Activated naive CD8-positive, alpha-beta T cell treated with anti-CD3 and anti-CD28 coated beads for 36 hours (primary cell): ENCODE measurements around the gene EFCAB8. TPM values are rescaled to one million over a fixed set of nuclear protein-coding genes. Genes with fewer than 3 reads are reported as not detected.
A peak's percentile ranks its signal among the peaks of the same experiment; 100 is the strongest.

ENCODE experiments used
- DNase-seq: peaks from one replicate; pipeline ENCODE4 v3.0.0; 2021
- H3K27ac Mint-ChIP-seq: one replicate; pipeline ENCODE4 v1.8.0; 2022; ENCODE audit warnings: mild to moderate bottlenecking, moderate library complexity, mixed read lengths
- H3K27me3 Mint-ChIP-seq: one replicate; pipeline ENCODE4 v1.8.0; 2022; ENCODE audit warnings: mild to moderate bottlenecking, mixed read lengths
- H3K36me3 Mint-ChIP-seq: one replicate; pipeline ENCODE4 v1.8.0; 2021; ENCODE audit warnings: mild to moderate bottlenecking, mixed read lengths
- H3K4me1 Mint-ChIP-seq: one replicate; pipeline ENCODE4 v1.8.0; 2021; ENCODE audit warnings: mixed read lengths
- H3K4me3 Mint-ChIP-seq: one replicate; pipeline ENCODE4 v1.8.0; 2022; ENCODE audit warnings: mild to moderate bottlenecking, moderate library complexity, mixed read lengths
- H3K9me3 Mint-ChIP-seq: one replicate; pipeline ENCODE4 v1.8.0; 2022; ENCODE audit warnings: mixed read lengths
- total RNA-seq, 2 experiments: library from RNA; stranded (reverse); gene quantifications; one replicate each; pipeline ENCODE4 v1.2.3, GENCODE V29; 2021

EFCAB8 gene
- total RNA-seq, 2 experiments from 2014 or later = 0.27 to 0.56 TPM

DNA sequence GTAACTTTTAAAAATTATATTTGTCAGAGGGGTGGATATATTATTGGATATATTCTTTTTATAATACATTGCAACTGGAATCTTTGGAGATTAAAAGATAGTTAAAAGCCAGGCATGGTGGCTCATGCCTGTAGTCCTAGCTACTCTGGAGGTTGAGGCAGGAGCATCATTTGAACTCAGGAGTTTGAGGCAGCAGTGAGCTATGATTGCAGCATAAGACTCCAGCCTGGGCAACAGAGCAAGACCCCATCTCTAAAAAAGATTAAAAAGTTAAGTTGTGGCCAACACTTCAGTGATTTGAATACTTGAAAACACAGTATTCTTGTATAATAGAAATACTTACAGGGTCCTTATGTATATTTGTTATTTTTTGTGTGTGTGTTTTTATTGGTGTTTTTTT lies 23.8 kb upstream of the EFCAB8 start:
- H3K9me3 Mint-ChIP-seq = no peaks in the 10 kb centered on the region
- no peak overlapping the region for H3K27ac Mint-ChIP-seq
- no peak for DNase-seq
- H3K4me1 Mint-ChIP-seq = peaks cover 36% of the 10 kb centered on the region
- H3K27me3 Mint-ChIP-seq = no peaks in the 10 kb centered on the region
- peaks cover 38% of the 10 kb centered on the region for H3K36me3 Mint-ChIP-seq
- H3K4me3 Mint-ChIP-seq = no peak overlapping the region

GRCh38 chr20:32837157-32837556 lies 21.6 kb upstream of the EFCAB8 start:
- no peaks in the 10 kb centered on the region for H3K9me3 Mint-ChIP-seq
- H3K4me1 Mint-ChIP-seq = peaks cover 30% of the 10 kb centered on the region
- peaks cover 33% of the 10 kb centered on the region for H3K36me3 Mint-ChIP-seq
- H3K4me3 Mint-ChIP-seq = no peak overlapping the region
- H3K27ac Mint-ChIP-seq = no peak overlapping the region
- H3K27me3 Mint-ChIP-seq = no peaks in the 10 kb centered on the region
- DNase-seq = no peak

GRCh38 chr20:32839227-32839981 lies 19.3 kb upstream of the EFCAB8 start:
- peaks cover 32% of the 10 kb centered on the region for H3K36me3 Mint-ChIP-seq
- no peak for DNase-seq

GRCh38 chr20:32839982-32840285 lies 18.8 kb upstream of the EFCAB8 start:
- Mint-ChIP-seq H3K9me3 (no peaks in the 10 kb centered on the region), H3K36me3 (peaks cover 35% of the 10 kb centered on the region), H3K4me3 (no peak overlapping the region), H3K27me3 (no peaks in the 10 kb centered on the region), H3K27ac (no peak overlapping the region), H3K4me1 (peaks cover 25% of the 10 kb centered on the region)
- DNase-seq = no peak

More at GRCh38 chr20:32839227-32839981, 19.3 kb upstream of the EFCAB8 start:
- Mint-ChIP-seq H3K27me3 (no peaks in the 10 kb centered on the region), H3K4me3 (no peak overlapping the region), H3K4me1 (peaks cover 25% of the 10 kb centered on the region), H3K9me3 (no peaks in the 10 kb centered on the region), H3K27ac (peak overlapping the region; percentile 12)

DNA sequence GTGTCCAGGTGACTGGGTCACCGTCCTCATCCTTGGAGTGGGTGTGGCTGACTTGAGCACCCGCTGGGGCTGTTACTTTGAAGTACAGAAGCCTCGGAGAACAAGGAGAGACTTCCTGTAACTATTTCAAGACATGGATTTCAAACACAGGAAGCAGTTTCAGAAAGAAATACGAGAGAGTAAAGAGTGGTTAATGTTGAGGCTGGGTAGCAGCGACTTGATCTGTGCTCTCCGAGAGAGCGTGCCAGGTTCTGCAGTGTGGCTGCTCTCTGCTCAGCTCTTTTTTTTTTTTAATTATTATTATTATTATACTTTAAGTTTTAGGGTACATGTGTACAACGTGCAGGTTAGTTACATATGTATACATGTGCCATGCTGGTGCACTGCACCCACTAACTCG lies 17.5 kb upstream of the EFCAB8 start:
- peak overlapping the region; percentile 73 for H3K27ac Mint-ChIP-seq
- no peaks in the 10 kb centered on the region for H3K27me3 Mint-ChIP-seq
- peaks cover 34% of the 10 kb centered on the region for H3K36me3 Mint-ChIP-seq
- H3K9me3 Mint-ChIP-seq = no peaks in the 10 kb centered on the region
- no peak for DNase-seq
- no peak overlapping the region for H3K4me3 Mint-ChIP-seq
- peaks cover 25% of the 10 kb centered on the region for H3K4me1 Mint-ChIP-seq

DNA sequence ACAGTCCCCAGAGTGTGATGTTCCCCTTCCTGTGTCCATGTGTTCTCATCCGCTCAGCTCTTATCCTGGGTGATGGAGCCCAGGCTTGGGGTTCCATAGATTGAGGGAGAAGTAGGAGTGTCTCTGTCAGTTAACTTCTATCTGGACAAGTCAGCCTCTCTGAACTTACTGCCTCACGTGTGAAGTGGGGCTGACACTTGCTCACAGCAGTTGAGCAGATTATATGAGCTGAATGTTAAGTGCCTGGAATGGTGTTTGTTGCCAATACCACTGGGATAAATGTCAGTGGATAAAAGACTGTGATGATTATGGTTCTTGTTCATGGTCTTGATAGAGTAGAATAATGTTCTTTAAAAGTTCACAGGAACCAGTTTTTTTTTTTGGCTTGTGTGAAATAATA lies 17.1 kb upstream of the EFCAB8 start:
- H3K4me3 Mint-ChIP-seq = no peak overlapping the region
- no peaks in the 10 kb centered on the region for H3K9me3 Mint-ChIP-seq
- DNase-seq = no peak
- peaks cover 24% of the 10 kb centered on the region for H3K4me1 Mint-ChIP-seq
- no peaks in the 10 kb centered on the region for H3K27me3 Mint-ChIP-seq
- H3K36me3 Mint-ChIP-seq = peaks cover 34% of the 10 kb centered on the region
- no peak overlapping the region for H3K27ac Mint-ChIP-seq

DNA sequence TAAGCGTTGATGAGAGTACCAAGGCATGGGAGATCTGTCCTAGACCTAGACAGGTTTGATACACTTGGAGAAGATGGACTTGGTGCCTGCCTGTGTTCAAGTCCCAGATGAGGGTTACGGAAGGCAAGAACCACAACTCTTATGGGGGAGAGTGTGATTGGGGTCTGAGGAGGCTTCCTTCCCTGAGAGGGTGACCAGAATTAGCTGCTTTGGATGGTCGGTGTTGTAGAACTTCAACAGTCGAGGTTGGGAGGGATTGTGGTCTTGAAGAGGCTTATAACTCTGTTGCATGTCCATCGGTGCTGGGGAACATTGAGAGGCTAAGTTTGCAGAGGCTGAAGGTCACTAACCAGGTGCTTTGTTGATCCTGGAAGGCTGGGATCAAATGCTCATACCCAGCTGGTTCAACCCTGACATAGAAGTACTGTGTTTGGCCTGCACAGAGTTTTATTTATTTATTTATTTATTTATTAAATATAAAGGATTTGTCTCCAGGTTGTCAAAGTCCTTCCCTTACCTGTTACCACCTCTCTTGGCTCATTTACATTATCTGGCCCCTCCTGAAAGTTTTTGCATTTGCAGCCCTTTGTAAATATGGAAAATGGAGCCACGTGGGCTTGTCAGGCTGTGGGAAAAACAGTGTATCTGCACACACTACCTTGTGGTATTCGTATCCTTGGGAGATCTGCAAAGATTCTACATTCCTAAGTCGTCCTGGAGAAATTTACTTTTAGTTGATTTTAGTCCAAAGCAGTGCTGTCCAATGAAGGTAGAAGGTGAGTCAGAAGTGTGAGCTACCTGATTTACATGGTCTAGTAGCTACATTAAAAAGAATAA lies 15.8 kb upstream of the EFCAB8 start:
- Mint-ChIP-seq H3K4me3 (no peak overlapping the region), H3K27ac (peak overlapping the region; percentile 3), H3K9me3 (no peaks in the 10 kb centered on the region), H3K4me1 (peaks cover 29% of the 10 kb centered on the region), H3K36me3 (peaks cover 43% of the 10 kb centered on the region), H3K27me3 (no peaks in the 10 kb centered on the region)
- no peak for DNase-seq

DNA sequence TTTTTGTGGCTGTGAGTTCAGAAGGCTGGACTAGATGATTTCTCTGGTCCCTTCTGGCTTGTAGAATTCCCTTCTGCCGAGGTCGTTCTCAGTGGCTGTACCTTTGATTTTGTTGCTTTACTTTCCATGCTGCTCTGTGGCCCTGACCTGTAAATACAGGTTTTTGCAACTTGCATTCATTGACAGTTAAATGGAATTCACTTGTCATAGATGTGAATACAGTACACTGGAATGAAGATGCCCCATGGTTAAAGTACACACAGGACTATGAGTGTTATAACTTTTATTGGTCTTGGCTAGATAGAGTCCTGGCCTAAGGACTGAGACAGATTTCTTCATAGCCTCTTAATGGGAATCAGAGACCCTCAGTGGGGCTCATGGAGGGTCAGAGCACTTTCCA lies 12.9 kb upstream of the EFCAB8 start:
- no peaks in the 10 kb centered on the region for H3K9me3 Mint-ChIP-seq
- no peak overlapping the region for H3K27ac Mint-ChIP-seq
- H3K27me3 Mint-ChIP-seq = no peaks in the 10 kb centered on the region
- peaks cover 33% of the 10 kb centered on the region for H3K36me3 Mint-ChIP-seq
- H3K4me1 Mint-ChIP-seq = peaks cover 22% of the 10 kb centered on the region
- DNase-seq = no peak
- no peak overlapping the region for H3K4me3 Mint-ChIP-seq

DNA sequence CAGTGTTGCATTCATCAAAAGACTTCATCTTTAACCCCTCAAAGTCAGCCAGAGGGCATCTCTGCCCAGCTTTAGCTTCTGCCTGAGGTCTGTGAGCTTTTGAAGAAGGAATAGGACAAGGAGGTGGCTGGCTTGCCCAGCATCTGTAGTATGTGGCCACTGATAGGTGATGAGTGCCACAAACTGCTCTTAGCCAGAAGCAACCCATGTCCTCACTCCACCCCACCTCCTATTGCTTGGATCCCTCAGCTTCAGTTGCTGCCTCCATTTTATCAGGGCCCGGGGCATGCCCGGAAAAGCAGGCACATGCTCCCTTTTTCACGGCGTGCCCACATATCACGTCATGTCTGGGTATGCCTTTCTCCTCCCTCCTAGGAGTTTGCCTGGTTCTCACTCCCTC lies 11.9 kb upstream of the EFCAB8 start:
- DNase-seq = no peak
- H3K4me3 Mint-ChIP-seq = no peak overlapping the region
- H3K27ac Mint-ChIP-seq = no peak overlapping the region
- H3K4me1 Mint-ChIP-seq = peaks cover 14% of the 10 kb centered on the region
- peaks cover 30% of the 10 kb centered on the region for H3K36me3 Mint-ChIP-seq
- H3K27me3 Mint-ChIP-seq = no peaks in the 10 kb centered on the region
- no peaks in the 10 kb centered on the region for H3K9me3 Mint-ChIP-seq

GRCh38 chr20:32847964-32848363 lies 10.8 kb upstream of the EFCAB8 start:
- Mint-ChIP-seq H3K36me3 (peaks cover 26% of the 10 kb centered on the region), H3K4me1 (peaks cover 10% of the 10 kb centered on the region), H3K27me3 (no peaks in the 10 kb centered on the region), H3K9me3 (no peaks in the 10 kb centered on the region), H3K27ac (peak overlapping the region; percentile 2), H3K4me3 (no peak overlapping the region)
- no peak for DNase-seq

- no peak overlapping the region for H3K4me3 Mint-ChIP-seq
- peaks cover 11% of the 10 kb centered on the region for H3K4me1 Mint-ChIP-seq
- no peak for DNase-seq
- no peaks in the 10 kb centered on the region for H3K27me3 Mint-ChIP-seq
- peaks cover 31% of the 10 kb centered on the region for H3K36me3 Mint-ChIP-seq
- peak overlapping the region; percentile 5 for H3K27ac Mint-ChIP-seq
- H3K9me3 Mint-ChIP-seq = no peaks in the 10 kb centered on the region
Measured at GRCh38 chr20:32848846-32849245, 9.9 kb upstream of the EFCAB8 start.

DNA sequence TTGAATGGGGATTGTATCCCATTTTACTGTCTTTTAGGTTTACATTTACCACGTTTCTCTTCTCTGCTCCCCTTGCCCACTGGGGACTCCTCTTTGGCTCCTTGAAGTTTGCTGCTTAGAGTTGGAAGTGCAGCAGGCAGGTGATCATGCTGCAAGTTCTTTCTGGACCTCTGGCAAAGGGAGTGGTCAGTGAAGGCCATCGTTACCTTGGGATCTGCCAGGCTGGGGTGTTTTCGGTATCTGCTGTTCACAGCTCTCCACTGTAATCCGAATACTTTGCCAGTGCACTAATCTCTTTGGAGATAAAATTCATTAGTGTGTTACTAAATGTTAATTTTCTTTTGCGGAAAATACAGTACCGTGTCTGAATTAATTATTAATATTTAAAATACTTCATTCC lies 9.1 kb upstream of the EFCAB8 start:
- Mint-ChIP-seq H3K4me1 (peaks cover 13% of the 10 kb centered on the region), H3K27me3 (no peaks in the 10 kb centered on the region), H3K36me3 (peaks cover 30% of the 10 kb centered on the region), H3K27ac (no peak overlapping the region), H3K9me3 (no peaks in the 10 kb centered on the region), H3K4me3 (no peak overlapping the region)
- DNase-seq = no peak

DNA sequence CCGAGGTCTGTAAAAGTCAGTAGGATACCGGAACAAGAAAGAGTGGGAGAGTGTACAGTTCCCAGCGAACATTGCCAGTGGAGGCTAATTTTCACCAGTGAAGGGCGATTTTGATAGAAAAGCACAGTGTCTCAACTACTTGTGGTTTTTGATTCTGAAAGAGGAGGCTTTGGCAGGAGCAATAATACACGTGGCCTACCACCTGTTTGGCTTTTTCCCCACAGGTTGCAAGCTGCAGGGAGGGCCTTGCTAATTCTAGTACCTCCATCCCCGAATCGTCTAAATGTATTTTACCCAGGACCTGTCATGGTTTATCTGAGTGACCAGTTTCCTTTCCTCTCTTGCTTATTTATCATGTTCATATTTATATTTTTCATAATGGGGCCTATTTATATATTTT lies 3.3 kb upstream of the EFCAB8 start:
- DNase-seq = no peak
- Mint-ChIP-seq H3K4me1 (peaks cover 23% of the 10 kb centered on the region), H3K27ac (no peak overlapping the region), H3K4me3 (no peak overlapping the region), H3K9me3 (no peaks in the 10 kb centered on the region), H3K36me3 (peaks cover 24% of the 10 kb centered on the region), H3K27me3 (no peaks in the 10 kb centered on the region)

- Mint-ChIP-seq H3K27ac (no peak overlapping the region), H3K4me3 (no peak overlapping the region), H3K4me1 (peaks cover 23% of the 10 kb centered on the region), H3K27me3 (no peaks in the 10 kb centered on the region), H3K9me3 (no peaks in the 10 kb centered on the region), H3K36me3 (peaks cover 11% of the 10 kb centered on the region)
- no peak for DNase-seq
Measured at GRCh38 chr20:32858189-32858588, 534 bp upstream of the EFCAB8 start.

GRCh38 chr20:32861446-32861845 lies 2.7 kb downstream of the EFCAB8 start:
- no peak overlapping the region for H3K4me3 Mint-ChIP-seq
- no peaks in the 10 kb centered on the region for H3K27me3 Mint-ChIP-seq
- H3K27ac Mint-ChIP-seq = no peak overlapping the region
- H3K36me3 Mint-ChIP-seq = peaks cover 3% of the 10 kb centered on the region
- H3K4me1 Mint-ChIP-seq = peaks cover 5% of the 10 kb centered on the region
- DNase-seq = no peak
- no peaks in the 10 kb centered on the region for H3K9me3 Mint-ChIP-seq

- Mint-ChIP-seq H3K36me3 (no peaks in the 10 kb centered on the region), H3K27ac (no peak overlapping the region), H3K4me3 (no peak overlapping the region), H3K27me3 (no peaks in the 10 kb centered on the region), H3K9me3 (no peaks in the 10 kb centered on the region), H3K4me1 (no peaks in the 10 kb centered on the region)
- DNase-seq = no peak
Measured at GRCh38 chr20:32869562-32869961, 10.8 kb downstream of the EFCAB8 start.
